HepG2 (cell line): ENCODE measurements around the gene EPHX1. TPM values are rescaled to one million over a fixed set of nuclear protein-coding genes. Genes with fewer than 3 reads are reported as not detected.

Source experiments
- ATAC-seq: fragments of 200-7000 bp; cut with Tn5 transposase; 3 replicates; pipeline ENCODE4 v1.9.1; 2020; ENCODE audit warnings: mild to moderate bottlenecking, moderate library complexity
- BruUV-seq: library from RNA; stranded (reverse); fragments of 400-500 nt; replicated peaks from 2 replicates; lab custom pipeline; 2021; lab: Mats Ljungman, UMichigan
- CTCF ChIA-PET: fragments of 300-600 bp; formaldehyde crosslinking; extraction: SDS; loops from one replicate; lab custom pipeline; 2021; ENCODE audit warnings: low total read pairs, inconsistent platforms, low intra/inter-chr PET ratio; lab: Yijun Ruan, JAX
- POLR2A ChIA-PET: fragments of 350-600 bp; sonication (Branson Sonifier 250); formaldehyde crosslinking; loops from one replicate; lab custom pipeline; 2020; ENCODE audit warnings: antibody characterized with exemption, inconsistent platforms; lab: Yijun Ruan, JAX
- DNase-seq: peaks from one replicate; pipeline ENCODE4 v3.0.0-alpha.2; 2015; ENCODE audit warnings: low spot score
- FAIRE-seq: peaks from 3 replicates; lab custom pipeline; 2011; peaks lifted over from hg19 to GRCh38; lab: Jason Lieb, UNC
- H2AFZ ChIP-seq: one replicate; pipeline ENCODE4 v1.6.1; 2011; ENCODE audit warnings: low read length, inconsistent platforms
- H3K27ac ChIP-seq: fragments of 300-600 bp; 3 replicates; pipeline ENCODE4 v1.8.0; 2011; ENCODE audit warnings: mixed run types, mild to moderate bottlenecking, mixed read lengths, low read length, inconsistent platforms; ENCODE audit not compliant: insufficient read depth; ENCODE audit errors: extremely low read length
- H3K27me3 ChIP-seq, 2 experiments: fragments of 200-600 bp in 1 of 2; 2 replicates in 1 of 2; 3 replicates in 1 of 2; pipeline versions ENCODE4 v1.6.0 to v1.8.0; 2011; ENCODE audit warnings: low read length in 2 of 2, mild to moderate bottlenecking in 2 of 2, moderate library complexity in 2 of 2, inconsistent platforms in 1 of 2; ENCODE audit not compliant: insufficient read depth in 2 of 2, control insufficient read depth in 1 of 2
- H3K36me3 ChIP-seq, 2 experiments: fragments of 200-600 bp in 1 of 2; replicated peaks in 1 of 2; 2 replicates in 1 of 2; 3 replicates in 1 of 2; pipeline versions ENCODE4 v1.5.1 to v1.8.0; 2011; ENCODE audit warnings: low read length in 2 of 2, inconsistent platforms in 1 of 2; ENCODE audit not compliant: insufficient read depth in 2 of 2, control insufficient read depth in 1 of 2
- H3K4me1 ChIP-seq: 2 replicates; pipeline ENCODE4 v1.5.1; 2012; ENCODE audit warnings: low read length, inconsistent platforms; ENCODE audit not compliant: insufficient read depth
- H3K4me2 ChIP-seq: 2 replicates; pipeline ENCODE4 v1.6.0; 2011; ENCODE audit warnings: low read depth, low read length, inconsistent platforms
- H3K4me3 ChIP-seq, 3 experiments: fragments of 200-600 bp in 1 of 3; sonication (generic), shearing (Covaris generic) in 1 of 3; replicated peaks in 1 of 3; 2 replicates each; pipeline ENCODE4 v1.5.1; 2011 to 2016; ENCODE audit warnings: low read length in 3 of 3, inconsistent platforms in 2 of 3, low read depth in 2 of 3, mild to moderate bottlenecking in 2 of 3, control low read depth in 1 of 3, mixed read lengths in 1 of 3; ENCODE audit not compliant: insufficient read depth in 1 of 3
- H3K79me2 ChIP-seq: one replicate; pipeline ENCODE4 v1.6.1; 2011; ENCODE audit warnings: low read length, inconsistent platforms; ENCODE audit not compliant: insufficient read depth
- H3K9ac ChIP-seq: 2 replicates; pipeline ENCODE4 v1.6.0; 2011; ENCODE audit warnings: mild to moderate bottlenecking, low read depth, low read length, inconsistent platforms; ENCODE audit not compliant: insufficient read depth
- H3K9me3 ChIP-seq: 2 replicates; pipeline ENCODE4 v1.5.1; 2012; ENCODE audit warnings: mild to moderate bottlenecking, low read length
- H4K20me1 ChIP-seq: 2 replicates; pipeline ENCODE4 v1.6.0; 2011; ENCODE audit warnings: inconsistent platforms, mild to moderate bottlenecking, low read length, moderate library complexity; ENCODE audit not compliant: insufficient read depth
- NR2F6 ChIP-seq, 2 experiments: IDR thresholded peaks; 2 replicates each; pipeline ENCODE4 v1.6.1; 2016; ENCODE audit warnings: antibody characterized with exemption in 1 of 2, mild to moderate bottlenecking in 1 of 2
- RFX1 ChIP-seq: fragments of 450-650 bp; IDR thresholded peaks from 2 replicates; pipeline ENCODE4 v1.6.1; 2017
- ZNF263 ChIP-seq: sonication (generic); formaldehyde crosslinking; IDR thresholded peaks from 2 replicates; pipeline ENCODE4 v1.4.0; 2020; ENCODE audit warnings: missing genetic modification reagents
- ZNF326 ChIP-seq: sonication (generic); formaldehyde crosslinking; IDR thresholded peaks from 2 replicates; pipeline ENCODE4 v1.4.0; 2020; ENCODE audit warnings: missing genetic modification reagents, borderline replicate concordance
- WGBS: methylation state at CpG from one replicate; pipeline ENCODE4 v1.1.6; 2017; ENCODE audit warnings: low lambda C conversion rate; 5-methylcytosine and 5-hydroxymethylcytosine counted together
- in situ Hi-C: cut with HindIII; loops from 2 replicates; pipeline ENCODE4 v1.10.0; 2017; ENCODE audit warnings: low pct_unique_long_range_greater_than_20kb; ENCODE audit not compliant: extremely low pct_ligation_motif_present
- intact Hi-C: fragments of 100-400 bp; cut with micrococcal nuclease; formaldehyde crosslinking; loops from one replicate; pipeline ENCODE4 v1.10.0; 2022; ENCODE audit not compliant: unreplicated experiment
- polyA plus RNA-seq, 8 experiments: library from polyadenylated mRNA; depleted of rRNA in 3 of 8; stranded (reverse) in 7 of 8; unstranded in 1 of 8; fragments of >200 nt; fragmentation: Illumina TruSeq in 4 of 8; extraction: Trizol in 4 of 8; gene quantifications; 2 replicates each; pipeline versions ENCODE4 v1.2.1 to v1.2.3, GENCODE V29; 2011 to 2016; ENCODE audit warnings: low read depth in 4 of 8, missing spikeins in 1 of 8, mixed read lengths in 1 of 8; ENCODE audit not compliant: insufficient read depth in 1 of 8
- total RNA-seq, 5 experiments: library from RNA; depleted of rRNA; stranded (reverse); fragments of >200 nt; fragmentation: Illumina TruSeq; extraction: Trizol; gene quantifications; 2 replicates each; pipeline ENCODE4 v1.2.3, GENCODE V29; 2016; ENCODE audit warnings: low read depth in 1 of 5
- TF ChIP-seq, protein P1 (sequence below): sonication (generic); formaldehyde crosslinking; IDR thresholded peaks from 2 replicates; pipeline ENCODE4 v1.4.0; 2020; ENCODE audit warnings: missing genetic modification reagents, mild to moderate bottlenecking, borderline replicate concordance
- TF ChIP-seq, protein P2 (sequence below): sonication (generic); formaldehyde crosslinking; IDR thresholded peaks from 2 replicates; pipeline ENCODE4 v1.4.0; 2020; ENCODE audit warnings: missing genetic modification reagents
- TF ChIP-seq, protein P3 (sequence below): IDR thresholded peaks from 2 replicates; pipeline ENCODE4 v1.6.1; 2016; ENCODE audit warnings: mild to moderate bottlenecking, missing biosample characterization, missing genetic modification reagents
- TF ChIP-seq, protein P4 (sequence below): sonication (generic); formaldehyde crosslinking; IDR thresholded peaks from 2 replicates; pipeline ENCODE4 v1.4.0; 2020; ENCODE audit warnings: missing genetic modification reagents

Gene EPHX1
- total and polyA plus RNA-seq, 2 of the 13 experiments (the other 11 are each of a cell fraction or from before 2014, with no cell fraction given) = 27.7 to 36.5 TPM

DNA sequence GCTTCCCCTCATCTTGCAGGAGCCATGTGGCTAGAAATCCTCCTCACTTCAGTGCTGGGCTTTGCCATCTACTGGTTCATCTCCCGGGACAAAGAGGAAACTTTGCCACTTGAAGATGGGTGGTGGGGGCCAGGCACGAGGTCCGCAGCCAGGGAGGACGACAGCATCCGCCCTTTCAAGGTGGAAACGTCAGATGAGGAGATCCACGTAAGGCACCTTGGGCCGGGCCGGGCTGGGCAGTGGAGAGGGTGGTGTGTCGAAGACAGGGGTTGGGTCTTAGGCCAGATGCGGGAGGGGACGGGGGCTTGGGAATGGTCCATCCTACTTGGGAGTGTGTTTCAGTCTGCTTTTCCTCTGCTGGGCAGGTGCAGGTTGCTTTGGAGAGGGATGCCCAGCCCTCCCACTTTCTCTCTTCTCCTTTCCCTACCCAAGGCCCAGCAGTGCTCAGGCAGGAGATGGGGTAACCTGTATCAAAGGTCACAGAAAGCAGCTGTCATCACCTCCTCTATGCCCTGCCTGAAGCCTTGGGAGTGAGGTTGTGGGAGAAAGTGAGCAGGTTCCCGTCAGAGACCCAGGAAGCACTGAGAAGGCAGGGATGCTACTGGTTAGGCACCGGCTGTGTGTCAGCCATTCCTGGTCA, 18.9 kb downstream of the EPHX1 start:
- ChIA-PET CTCF (no interaction called here), POLR2A (no interaction called here)
- 98% methylated on average over 12 of the region's 14 CpGs for WGBS
- Histone ChIP-seq H3K4me1 (peaks cover 40% of the 10 kb centered on the region), H3K27me3 (no peaks in the 10 kb centered on the region), H3K9ac (no peak overlapping the region), H3K4me3 (no peak overlapping the region), H4K20me1 (no peaks in the 10 kb centered on the region), H2AFZ (no peak overlapping the region), H3K36me3 (peaks cover 9 to 31% of the 10 kb centered on the region in 2 experiments), H3K9me3 (no peaks in the 10 kb centered on the region), H3K79me2 (peaks cover 19% of the 10 kb centered on the region), H3K4me2 (no peak overlapping the region), H3K27ac (no peak overlapping the region)
- intact Hi-C loops (loop anchor here (10.0 kb wide), 1 partner anchor 96 kb away; the partner anchor contains the start of gene PYCR2), in situ Hi-C loops (loop anchor here (5.0 kb wide), 1 partner anchor 352 kb away; no protein-coding TSS in a partner anchor)
- BruUV-seq = no TSS peak
- no peak for TF ChIP-seq RFX1
- TF ChIP-seq, protein P1, sequence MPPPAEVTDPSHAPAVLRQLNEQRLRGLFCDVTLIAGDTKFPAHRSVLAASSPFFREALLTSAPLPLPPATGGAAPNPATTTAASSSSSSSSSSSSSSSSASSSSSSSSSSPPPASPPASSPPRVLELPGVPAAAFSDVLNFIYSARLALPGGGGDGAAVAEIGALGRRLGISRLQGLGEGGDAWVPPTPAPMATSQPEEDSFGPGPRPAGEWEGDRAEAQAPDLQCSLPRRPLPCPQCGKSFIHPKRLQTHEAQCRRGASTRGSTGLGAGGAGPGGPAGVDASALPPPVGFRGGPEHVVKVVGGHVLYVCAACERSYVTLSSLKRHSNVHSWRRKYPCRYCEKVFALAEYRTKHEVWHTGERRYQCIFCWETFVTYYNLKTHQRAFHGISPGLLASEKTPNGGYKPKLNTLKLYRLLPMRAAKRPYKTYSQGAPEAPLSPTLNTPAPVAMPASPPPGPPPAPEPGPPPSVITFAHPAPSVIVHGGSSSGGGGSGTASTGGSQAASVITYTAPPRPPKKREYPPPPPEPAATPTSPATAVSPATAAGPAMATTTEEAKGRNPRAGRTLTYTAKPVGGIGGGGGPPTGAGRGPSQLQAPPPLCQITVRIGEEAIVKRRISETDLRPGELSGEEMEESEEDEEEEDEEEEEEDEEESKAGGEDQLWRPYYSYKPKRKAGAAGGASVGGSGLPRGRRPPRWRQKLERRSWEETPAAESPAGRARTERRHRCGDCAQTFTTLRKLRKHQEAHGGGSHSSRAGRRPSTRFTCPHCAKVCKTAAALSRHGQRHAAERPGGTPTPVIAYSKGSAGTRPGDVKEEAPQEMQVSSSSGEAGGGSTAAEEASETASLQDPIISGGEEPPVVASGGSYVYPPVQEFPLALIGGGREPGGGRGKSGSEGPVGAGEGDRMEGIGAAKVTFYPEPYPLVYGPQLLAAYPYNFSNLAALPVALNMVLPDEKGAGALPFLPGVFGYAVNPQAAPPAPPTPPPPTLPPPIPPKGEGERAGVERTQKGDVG (CRISPR knock-in tag) = no peak
- no peak for TF ChIP-seq NR2F6 (IDR thresholded peaks at IDR 0.05)
- TF ChIP-seq NR2F6 (CRISPR knock-in tag; IDR thresholded peaks at IDR 0.05) = no peak
- TF ChIP-seq, protein P2, sequence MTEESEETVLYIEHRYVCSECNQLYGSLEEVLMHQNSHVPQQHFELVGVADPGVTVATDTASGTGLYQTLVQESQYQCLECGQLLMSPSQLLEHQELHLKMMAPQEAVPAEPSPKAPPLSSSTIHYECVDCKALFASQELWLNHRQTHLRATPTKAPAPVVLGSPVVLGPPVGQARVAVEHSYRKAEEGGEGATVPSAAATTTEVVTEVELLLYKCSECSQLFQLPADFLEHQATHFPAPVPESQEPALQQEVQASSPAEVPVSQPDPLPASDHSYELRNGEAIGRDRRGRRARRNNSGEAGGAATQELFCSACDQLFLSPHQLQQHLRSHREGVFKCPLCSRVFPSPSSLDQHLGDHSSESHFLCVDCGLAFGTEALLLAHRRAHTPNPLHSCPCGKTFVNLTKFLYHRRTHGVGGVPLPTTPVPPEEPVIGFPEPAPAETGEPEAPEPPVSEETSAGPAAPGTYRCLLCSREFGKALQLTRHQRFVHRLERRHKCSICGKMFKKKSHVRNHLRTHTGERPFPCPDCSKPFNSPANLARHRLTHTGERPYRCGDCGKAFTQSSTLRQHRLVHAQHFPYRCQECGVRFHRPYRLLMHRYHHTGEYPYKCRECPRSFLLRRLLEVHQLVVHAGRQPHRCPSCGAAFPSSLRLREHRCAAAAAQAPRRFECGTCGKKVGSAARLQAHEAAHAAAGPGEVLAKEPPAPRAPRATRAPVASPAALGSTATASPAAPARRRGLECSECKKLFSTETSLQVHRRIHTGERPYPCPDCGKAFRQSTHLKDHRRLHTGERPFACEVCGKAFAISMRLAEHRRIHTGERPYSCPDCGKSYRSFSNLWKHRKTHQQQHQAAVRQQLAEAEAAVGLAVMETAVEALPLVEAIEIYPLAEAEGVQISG = no peak
- TF ChIP-seq ZNF326 (CRISPR knock-in tag) = no peak
- TF ChIP-seq, protein P3, sequence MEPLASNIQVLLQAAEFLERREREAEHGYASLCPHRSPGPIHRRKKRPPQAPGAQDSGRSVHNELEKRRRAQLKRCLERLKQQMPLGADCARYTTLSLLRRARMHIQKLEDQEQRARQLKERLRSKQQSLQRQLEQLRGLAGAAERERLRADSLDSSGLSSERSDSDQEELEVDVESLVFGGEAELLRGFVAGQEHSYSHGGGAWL = no peak
- TF ChIP-seq ZNF263 (CRISPR knock-in tag) = no peak
- TF ChIP-seq, protein P4, sequence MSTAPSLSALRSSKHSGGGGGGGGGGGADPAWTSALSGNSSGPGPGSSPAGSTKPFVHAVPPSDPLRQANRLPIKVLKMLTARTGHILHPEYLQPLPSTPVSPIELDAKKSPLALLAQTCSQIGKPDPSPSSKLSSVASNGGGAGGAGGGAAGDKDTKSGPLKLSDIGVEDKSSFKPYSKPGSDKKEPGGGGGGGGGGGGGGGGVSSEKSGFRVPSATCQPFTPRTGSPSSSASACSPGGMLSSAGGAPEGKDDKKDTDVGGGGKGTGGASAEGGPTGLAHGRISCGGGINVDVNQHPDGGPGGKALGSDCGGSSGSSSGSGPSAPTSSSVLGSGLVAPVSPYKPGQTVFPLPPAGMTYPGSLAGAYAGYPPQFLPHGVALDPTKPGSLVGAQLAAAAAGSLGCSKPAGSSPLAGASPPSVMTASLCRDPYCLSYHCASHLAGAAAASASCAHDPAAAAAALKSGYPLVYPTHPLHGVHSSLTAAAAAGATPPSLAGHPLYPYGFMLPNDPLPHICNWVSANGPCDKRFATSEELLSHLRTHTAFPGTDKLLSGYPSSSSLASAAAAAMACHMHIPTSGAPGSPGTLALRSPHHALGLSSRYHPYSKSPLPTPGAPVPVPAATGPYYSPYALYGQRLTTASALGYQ (CRISPR knock-in tag) = no peak
- no peak for FAIRE-seq
- ATAC-seq = no peak
- no peak for DNase-seq
